SK-MEL-5 (cell line): ENCODE measurements around the gene NUPR1. TPM values are rescaled to one million over a fixed set of nuclear protein-coding genes. Genes with fewer than 3 reads are reported as not detected.
A peak's percentile ranks its signal among the peaks of the same experiment; 100 is the strongest.
"Not testable (repeated sequence)": the region's sequence is repeated elsewhere in the genome, so short reads cannot be mapped to it uniquely, and the experiment has no call there.

Experiments used
- DNase-seq: peaks from one replicate; pipeline ENCODE4 v3.0.0-alpha.2; 2016; ENCODE audit warnings: low read depth, low spot score
- in situ Hi-C: cut with HindIII; loops from 2 replicates; pipeline ENCODE4 v1.10.0; 2016; ENCODE audit warnings: low sequenced_read_pairs, high pct_unique_total_duplicates, low pct_unique_long_range_greater_than_20kb
- polyA plus RNA-seq, 2 experiments: library from polyadenylated mRNA; depleted of rRNA; stranded (reverse); fragments of >200 nt; gene quantifications; 2 replicates each; pipeline ENCODE4 v1.2.3, GENCODE V29; 2015
- total RNA-seq: library from RNA; depleted of rRNA; stranded (reverse); fragments of >200 nt; shearing (Covaris generic); gene quantifications from 2 replicates; pipeline ENCODE4 v1.2.3, GENCODE V29; 2014; rRNA removed

NUPR1 gene
- 61.5 and 64.9 TPM in 2 replicates for total RNA-seq
- 34.5 and 65.3 TPM in 2 replicates for polyA plus RNA-seq (2015; cell fraction: cytosol; rRNA removed)
- polyA plus RNA-seq (2015; cell fraction: nucleus; rRNA removed) = 4.4 and 10.8 TPM in 2 replicates

GRCh38 chr16:28538733-28539596 is at the start of gene NUPR1:
TSS of gene NUPR1 (minus strand) at chr16:28538974. CDS start at chr16:28538907, 67 bp downstream.
- DNase-seq = peak; percentile 93
- in situ Hi-C loops = no loop called here

GRCh38 chr16:28587386-28587785 is 48.6 kb upstream of the NUPR1 start:
- DNase-seq = peak; percentile 37
- in situ Hi-C loops = no loop called here

GRCh38 chr16:28586466-28586865 is 47.7 kb upstream of the NUPR1 start:
- DNase-seq = no peak
- in situ Hi-C loops = no loop called here

- DNase-seq = no peak
- in situ Hi-C loops = no loop called here
Observed at GRCh38 chr16:28585674-28586073, 46.9 kb upstream of the NUPR1 start.

GRCh38 chr16:28580726-28581315 is 42.0 kb upstream of the NUPR1 start:
- in situ Hi-C loops = no loop called here
- no peak for DNase-seq

GRCh38 chr16:28575446-28576109 is 36.8 kb upstream of the NUPR1 start:
- no peak for DNase-seq

GRCh38 chr16:28574925-28575324 is 36.2 kb upstream of the NUPR1 start:
- in situ Hi-C loops = no loop called here
- DNase-seq = no peak

More at GRCh38 chr16:28575446-28576109, 36.8 kb upstream of the NUPR1 start:
- in situ Hi-C loops = no loop called here

- in situ Hi-C loops = no loop called here
- no peak for DNase-seq
Observed at GRCh38 chr16:28573738-28574718, 35.3 kb upstream of the NUPR1 start.

GRCh38 chr16:28572696-28573510 is 34.1 kb upstream of the NUPR1 start:
- in situ Hi-C loops = no loop called here
- no peak for DNase-seq

GRCh38 chr16:28569968-28570752 is 31.4 kb upstream of the NUPR1 start:
- no peak for DNase-seq
- in situ Hi-C loops = no loop called here

- in situ Hi-C loops = no loop called here
- no peak for DNase-seq
Observed at GRCh38 chr16:28569021-28569420, 30.2 kb upstream of the NUPR1 start.

GRCh38 chr16:28567292-28567691 is 28.5 kb upstream of the NUPR1 start:
- DNase-seq = no peak
- in situ Hi-C loops = no loop called here

GRCh38 chr16:28566233-28566925 is 27.6 kb upstream of the NUPR1 start:
- in situ Hi-C loops, DNase-seq: not testable (repeated sequence)

GRCh38 chr16:28563218-28563617 is 24.4 kb upstream of the NUPR1 start:
- DNase-seq = no peak
- in situ Hi-C loops = no loop called here

GRCh38 chr16:28562199-28562598 is 23.4 kb upstream of the NUPR1 start:
- no peak for DNase-seq
- in situ Hi-C loops = no loop called here
